Head of caudate nucleus (tissue), 42 donors: Measurements from ENCODE around the gene SRSF2.
A peak's percentile ranks its signal among the peaks of the same experiment; 100 is the strongest.
"Not testable (repeated sequence)": the region's sequence is repeated elsewhere in the genome, so short reads cannot be mapped to it uniquely, and the experiment has no call there.

Source experiments
- DNase-seq, 42 donors: peaks; one replicate each; pipeline versions ENCODE4 v3.0.0 to v3.0.0-alpha.2; 2020 to 2021; ENCODE audit warnings: mixed read lengths in 7 of 42
- intact Hi-C: fragments of 100-400 bp; cut with DNase I; formaldehyde crosslinking; loops from one replicate; pipeline ENCODE4 v1.15.0; 2022

The SRSF2 gene

GRCh38 chr17:76740329-76741118 is 3.4 kb upstream of the SRSF2 start:
- DNase-seq: no peak
- intact Hi-C loops: no loop called here

- peak in 15 of 42 donors; percentile 24 to 60 (median 40) for DNase-seq
- intact Hi-C loops: not testable (repeated sequence)
Measured at GRCh38 chr17:76739568-76740115, 2.5 kb upstream of the SRSF2 start.

GRCh38 chr17:76738468-76738850 is 1.3 kb upstream of the SRSF2 start:
- intact Hi-C loops: no loop called here
- DNase-seq: no peak

- DNase-seq: peak; percentile 75 to 96 (median 90)
- intact Hi-C loops: loop anchor here (1.0 kb wide), 1 partner anchor 12 kb away; the partner anchor contains the start of genes JMJD6 and METTL23
Measured at GRCh38 chr17:76737676-76738467, 741 bp upstream of the SRSF2 start, which contains the start of gene MFSD11. Gene MFSD11 (plus strand): TSS chr17:76738119. CDS start chr17:76738353, 234 bp downstream.

GRCh38 chr17:76736349-76737081 is 616 bp downstream of the SRSF2 start:
- intact Hi-C loops: loop anchor here (1.0 kb wide), 1 partner anchor 10 kb away; the partner anchor contains the start of genes JMJD6 and METTL23
- DNase-seq: peak; percentile 52 to 91 (median 80)

GRCh38 chr17:76735586-76736348 is 1.4 kb downstream of the SRSF2 start:
- intact Hi-C loops: no loop called here
- no peak for DNase-seq

GRCh38 chr17:76735006-76735405 is 2.1 kb downstream of the SRSF2 start:
- DNase-seq: no peak
- intact Hi-C loops: no loop called here

- intact Hi-C loops: no loop called here
- peak in 1 of 42 donors; percentile 46 for DNase-seq
Measured at GRCh38 chr17:76734080-76734840, 2.9 kb downstream of the SRSF2 start.

GRCh38 chr17:76733618-76733957 is 3.5 kb downstream of the SRSF2 start:
- intact Hi-C loops: no loop called here
- no peak for DNase-seq

- DNase-seq: no peak
- intact Hi-C loops: no loop called here
Measured at GRCh38 chr17:76732734-76733617, 4.2 kb downstream of the SRSF2 start.

GRCh38 chr17:76731800-76732733 is 5.1 kb downstream of the SRSF2 start:
- intact Hi-C loops, DNase-seq: not testable (repeated sequence)

GRCh38 chr17:76727745-76728456 is 9.2 kb downstream of the SRSF2 start:
- intact Hi-C loops: loop anchor here (2.0 kb wide), 1 partner anchor 17 kb away; the partner anchor contains the start of gene MXRA7
- DNase-seq: no peak

GRCh38 chr17:76726776-76727718 is 10.1 kb downstream of the SRSF2 start, which contains the start of gene METTL23:
Gene METTL23 (plus strand): TSS chr17:76726839. CDS start chr17:76729711, 2,872 bp downstream.
- intact Hi-C loops: loop anchor here (1.0 to 2.0 kb wide), 2 partner anchors 10 to 16 kb away; partner anchors contain the start of genes MXRA7 and SRSF2

More at GRCh38 chr17:76726776-76727718, 10.1 kb downstream of the SRSF2 start, which contains the start of gene METTL23:
- peak in 41 of 42 donors; percentile 51 to 85 (median 71) for DNase-seq
